GM21526 (cell line): Measurements from ENCODE around the gene FABP2.

Experiments used
- ATAC-seq: cut with Tn5 transposase; IDR thresholded peaks from one replicate; pipeline ENCODE4 v1.9.1; 2021; ENCODE audit warnings: moderate library complexity; ENCODE audit not compliant: unreplicated experiment, low FRiP score

Gene FABP2

DNA sequence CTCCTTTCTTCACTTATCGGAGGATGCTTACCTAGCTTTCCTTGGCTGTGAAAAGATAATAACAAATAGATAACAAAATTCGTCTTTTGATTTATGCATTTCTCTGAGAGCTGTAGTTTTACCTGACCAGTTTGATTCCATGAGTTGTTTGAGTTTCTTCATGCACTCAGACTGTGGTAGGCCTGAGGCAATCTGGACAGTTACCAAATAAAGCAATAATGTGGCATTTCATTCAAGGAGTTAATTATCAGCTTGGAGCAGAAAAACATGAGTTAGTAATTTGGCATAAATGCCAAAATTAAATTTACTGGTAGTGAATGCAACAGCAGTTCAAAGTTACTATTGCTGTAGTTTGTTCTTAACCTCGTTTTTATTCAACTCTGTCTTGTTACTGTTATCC lies 53.5 kb downstream of the FABP2 start:
- ATAC-seq, result no peak
